Dermis blood vessel endothelial cell (primary cell): Measurements from ENCODE around the gene LARP4B. TPM values are rescaled to one million over a fixed set of nuclear protein-coding genes. Genes with fewer than 3 reads are reported as not detected.

Experiments
- DNase-seq: peaks from one replicate; pipeline ENCODE4 v3.0.0; 2010
- total RNA-seq: library from RNA; depleted of rRNA; stranded (reverse); fragments of >200 nt; gene quantifications from 2 replicates; pipeline ENCODE4 v1.2.3, GENCODE V29; 2014

LARP4B gene
- total RNA-seq, 1 donor from 2014 or later = 23.5 TPM

- DNase-seq = no peak
Observed at GRCh38 chr10:865924-866576, 65.5 kb downstream of the LARP4B start.

- DNase-seq = no peak
Observed at GRCh38 chr10:865257-865656, 66.2 kb downstream of the LARP4B start.

- DNase-seq = no peak
Observed at GRCh38 chr10:860519-860918, 71.0 kb downstream of the LARP4B start.

GRCh38 chr10:856416-857157 is 74.9 kb downstream of the LARP4B start:
- no peak for DNase-seq

GRCh38 chr10:855671-856070 is 75.8 kb downstream of the LARP4B start:
- DNase-seq = no peak

GRCh38 chr10:855079-855478 is 76.4 kb downstream of the LARP4B start:
- no peak for DNase-seq

GRCh38 chr10:853017-853416 is 78.5 kb downstream of the LARP4B start:
- no peak for DNase-seq

GRCh38 chr10:852386-852785 is 79.1 kb downstream of the LARP4B start:
- DNase-seq = no peak

GRCh38 chr10:851901-852300 is 79.6 kb downstream of the LARP4B start:
- no peak for DNase-seq

- no peak for DNase-seq
Observed at GRCh38 chr10:850093-850492, 81.4 kb downstream of the LARP4B start.

GRCh38 chr10:847868-848267 is 83.6 kb downstream of the LARP4B start:
- no peak for DNase-seq

GRCh38 chr10:846126-846685 is 85.3 kb downstream of the LARP4B start:
- DNase-seq = no peak

- DNase-seq = no peak
Observed at GRCh38 chr10:845526-845925, 86.0 kb downstream of the LARP4B start.

- DNase-seq = peak; percentile 27
Observed at GRCh38 chr10:844552-844951, 87.0 kb downstream of the LARP4B start.

GRCh38 chr10:843703-844102 is 87.8 kb downstream of the LARP4B start:
- no peak for DNase-seq

GRCh38 chr10:842795-843194 is 88.7 kb downstream of the LARP4B start:
- DNase-seq = no peak

- no peak for DNase-seq
Observed at GRCh38 chr10:841535-841934, 90.0 kb downstream of the LARP4B start.

- DNase-seq = no peak
Observed at GRCh38 chr10:839550-840205, 91.8 kb downstream of the LARP4B start.

- DNase-seq = no peak
Observed at GRCh38 chr10:836782-837181, 94.7 kb downstream of the LARP4B start.

- DNase-seq = no peak
Observed at GRCh38 chr10:834493-834892, 97.0 kb downstream of the LARP4B start.

- DNase-seq = no peak
Observed at GRCh38 chr10:829241-829640, 102.3 kb downstream of the LARP4B start.

- no peak for DNase-seq
Observed at GRCh38 chr10:828191-828590, 103.3 kb downstream of the LARP4B start.

GRCh38 chr10:824946-825345 is 106.6 kb downstream of the LARP4B start:
- DNase-seq = no peak

- no peak for DNase-seq
Observed at GRCh38 chr10:824497-824896, 107.0 kb downstream of the LARP4B start.
